Endothelial cell of umbilical vein (primary cell): Measurements from ENCODE around the gene TNS1. TPM values are rescaled to one million over a fixed set of nuclear protein-coding genes. Genes with fewer than 3 reads are reported as not detected.

ENCODE experiments used
- BruUV-seq: library from RNA; stranded (reverse); fragments of 400-500 nt; replicated peaks from 2 replicates; lab custom pipeline; 2021; lab: Mats Ljungman, UMichigan
- CTCF ChIA-PET: fragments of 300-600, 350-600 bp; sonication (Branson Sonifier 250); formaldehyde crosslinking; loops from one replicate; lab custom pipeline; 2021; ENCODE audit warnings: antibody characterized with exemption, inconsistent platforms; lab: Charles Lee
- POLR2A ChIA-PET: fragments of 300-600, 350-600 bp; sonication (Branson Sonifier 250); formaldehyde crosslinking; loops from one replicate; lab custom pipeline; 2021; ENCODE audit warnings: antibody characterized with exemption, inconsistent platforms; lab: Charles Lee
- DNase-seq: peaks from one replicate; pipeline ENCODE4 v3.0.0-alpha.2; 2011; ENCODE audit warnings: low read depth, low spot score
- FAIRE-seq: peaks from 2 replicates; lab custom pipeline; 2011; peaks lifted over from hg19 to GRCh38; lab: Jason Lieb, UNC
- H2AFZ ChIP-seq: 2 replicates; pipeline ENCODE4 v1.6.0; 2012; ENCODE audit warnings: low read depth, low read length, control low read depth, inconsistent platforms
- H3K27ac ChIP-seq: 2 replicates; pipeline ENCODE4 v1.5.1; 2011; ENCODE audit warnings: low read depth, mild to moderate bottlenecking, control low read depth, low read length, moderate library complexity; ENCODE audit not compliant: insufficient read depth
- H3K27me3 ChIP-seq, 2 experiments: 2 replicates each; pipeline versions ENCODE4 v1.6.0 to v1.6.1; 2011; ENCODE audit warnings: low read length in 2 of 2, mixed read lengths in 1 of 2; ENCODE audit not compliant: control insufficient read depth in 2 of 2, insufficient read depth in 2 of 2
- H3K36me3 ChIP-seq, 2 experiments: 2 replicates in 1 of 2; 3 replicates in 1 of 2; pipeline ENCODE4 v1.5.1; 2011; ENCODE audit warnings: low read length in 2 of 2, mild to moderate bottlenecking in 1 of 2, moderate library complexity in 1 of 2; ENCODE audit not compliant: control insufficient read depth in 2 of 2, insufficient read depth in 2 of 2; ENCODE audit errors: extremely low read depth in 1 of 2
- H3K4me1 ChIP-seq: 3 replicates; pipeline ENCODE4 v1.5.1; 2011; ENCODE audit warnings: mild to moderate bottlenecking, low read length; ENCODE audit not compliant: control insufficient read depth, insufficient read depth; ENCODE audit errors: extremely low read depth
- H3K4me2 ChIP-seq: 2 replicates; pipeline ENCODE4 v1.6.1; 2011; ENCODE audit warnings: low read length, control low read depth, mixed read lengths; ENCODE audit not compliant: insufficient read depth
- H3K4me3 ChIP-seq, 3 experiments: fragments of 200-600 bp in 1 of 3; sonication (generic), shearing (Covaris generic) in 1 of 3; replicated peaks in 1 of 3; 2 replicates each; pipeline ENCODE4 v1.5.1; 2011 to 2016; ENCODE audit warnings: control low read depth in 3 of 3, low read length in 3 of 3, mild to moderate bottlenecking in 2 of 3, inconsistent platforms in 1 of 3, low read depth in 1 of 3, moderate library complexity in 1 of 3; ENCODE audit not compliant: insufficient read depth in 1 of 3
- H3K79me2 ChIP-seq: 2 replicates; pipeline ENCODE4 v1.6.0; 2012; ENCODE audit warnings: low read length, inconsistent platforms; ENCODE audit not compliant: control insufficient read depth, insufficient read depth
- H3K9ac ChIP-seq: replicated peaks from 2 replicates; pipeline ENCODE3; 2011; ENCODE audit warnings: low read length, control low read depth; ENCODE audit not compliant: insufficient read depth; ENCODE audit errors: extremely low read depth
- H3K9me1 ChIP-seq: replicated peaks from 3 replicates; pipeline ENCODE4 v1.6.0; 2011; ENCODE audit warnings: mild to moderate bottlenecking, low read length; ENCODE audit not compliant: control insufficient read depth, insufficient read depth; ENCODE audit errors: extremely low read depth
- H3K9me3 ChIP-seq: replicated peaks from 2 replicates; pipeline ENCODE4 v1.5.1; 2012; ENCODE audit warnings: low read length, inconsistent platforms; ENCODE audit not compliant: control insufficient read depth, insufficient read depth
- H4K20me1 ChIP-seq: replicated peaks from 2 replicates; pipeline ENCODE3; 2011; ENCODE audit warnings: mild to moderate bottlenecking, low read length; ENCODE audit not compliant: control insufficient read depth, insufficient read depth; ENCODE audit errors: extremely low read depth
- EZH2 ChIP-seq: IDR thresholded peaks from 2 replicates; pipeline ENCODE4 v1.6.1; 2012; ENCODE audit warnings: borderline replicate concordance, low read depth, mild to moderate bottlenecking, moderate library complexity, low read length, inconsistent platforms; ENCODE audit not compliant: severe bottlenecking
- FOS ChIP-seq: IDR thresholded peaks from 2 replicates; pipeline ENCODE4 v1.6.1; 2011; ENCODE audit warnings: mild to moderate bottlenecking, low read length, moderate library complexity, borderline replicate concordance; ENCODE audit not compliant: insufficient read depth
- GATA2 ChIP-seq: IDR thresholded peaks from 2 replicates; pipeline ENCODE4 v1.7.0; 2011; ENCODE audit warnings: low read depth, mild to moderate bottlenecking, moderate library complexity, mixed read lengths, low read length; ENCODE audit not compliant: insufficient read length, insufficient read depth
- JUN ChIP-seq: IDR thresholded peaks from 2 replicates; pipeline ENCODE4 v1.6.1; 2011; ENCODE audit warnings: borderline replicate concordance, low read depth; ENCODE audit not compliant: insufficient read length, insufficient read depth
- MYC ChIP-seq: IDR thresholded peaks from one replicate; pipeline ENCODE4 v1.6.1; 2011; ENCODE audit warnings: mild to moderate bottlenecking, low read depth, low read length
- POLR2A ChIP-seq: IDR thresholded peaks from 2 replicates; pipeline ENCODE4 v1.6.1; 2012; ENCODE audit warnings: low read depth, mild to moderate bottlenecking, control low read depth, low read length
- POLR2AphosphoS5 ChIP-seq: IDR thresholded peaks from 2 replicates; pipeline ENCODE4 v1.6.1; 2012; ENCODE audit warnings: low read depth, mild to moderate bottlenecking, control low read depth, low read length, moderate library complexity; ENCODE audit not compliant: insufficient read depth
- dilution Hi-C: fragments of 300-500 bp; cut with MboI; formaldehyde crosslinking; loops from one replicate; pipeline ENCODE4 v1.15.0; 2019; ENCODE audit warnings: low sequenced_read_pairs; ENCODE audit not compliant: extremely low pct_ligation_motif_present
- intact Hi-C: fragments of 100-400 bp; cut with micrococcal nuclease; formaldehyde crosslinking; loops from one replicate; pipeline ENCODE4 v1.10.0; 2022
- polyA plus RNA-seq, 4 experiments: library from polyadenylated mRNA; depleted of rRNA in 3 of 4; stranded (reverse) in 3 of 4; unstranded in 1 of 4; fragments of >200 nt; gene quantifications; 2 replicates each; pipeline versions ENCODE4 v1.2.1 to v1.2.3, GENCODE V29; 2011 to 2012; ENCODE audit warnings: missing spikeins in 1 of 4
- total RNA-seq: library from RNA; stranded (reverse); gene quantifications from 2 replicates; pipeline ENCODE4 v1.2.3, GENCODE V29; 2021
- TF ChIP-seq, protein P1 (sequence below), 2 donors: IDR thresholded peaks; 1 replicate in 1 of 2; 2 replicates in 1 of 2; pipeline ENCODE4 v1.5.1; 2011; ENCODE audit warnings: low read length in 2 of 2, mild to moderate bottlenecking in 2 of 2, moderate library complexity in 2 of 2, control low read depth in 1 of 2, inconsistent platforms in 1 of 2, low read depth in 1 of 2; ENCODE audit not compliant: insufficient read depth in 1 of 2; ENCODE audit errors: extremely low read depth in 1 of 2
- TF ChIP-seq, protein P2 (sequence below): IDR thresholded peaks from 2 replicates; pipeline ENCODE4 v1.6.1; 2011; ENCODE audit not compliant: insufficient read depth, insufficient read length

The TNS1 gene
- total and polyA plus RNA-seq, 2 donors (not counting 3 experiments of a cell fraction or from before 2014, with no cell fraction given), result 11.0 to 52.1 TPM

DNA sequence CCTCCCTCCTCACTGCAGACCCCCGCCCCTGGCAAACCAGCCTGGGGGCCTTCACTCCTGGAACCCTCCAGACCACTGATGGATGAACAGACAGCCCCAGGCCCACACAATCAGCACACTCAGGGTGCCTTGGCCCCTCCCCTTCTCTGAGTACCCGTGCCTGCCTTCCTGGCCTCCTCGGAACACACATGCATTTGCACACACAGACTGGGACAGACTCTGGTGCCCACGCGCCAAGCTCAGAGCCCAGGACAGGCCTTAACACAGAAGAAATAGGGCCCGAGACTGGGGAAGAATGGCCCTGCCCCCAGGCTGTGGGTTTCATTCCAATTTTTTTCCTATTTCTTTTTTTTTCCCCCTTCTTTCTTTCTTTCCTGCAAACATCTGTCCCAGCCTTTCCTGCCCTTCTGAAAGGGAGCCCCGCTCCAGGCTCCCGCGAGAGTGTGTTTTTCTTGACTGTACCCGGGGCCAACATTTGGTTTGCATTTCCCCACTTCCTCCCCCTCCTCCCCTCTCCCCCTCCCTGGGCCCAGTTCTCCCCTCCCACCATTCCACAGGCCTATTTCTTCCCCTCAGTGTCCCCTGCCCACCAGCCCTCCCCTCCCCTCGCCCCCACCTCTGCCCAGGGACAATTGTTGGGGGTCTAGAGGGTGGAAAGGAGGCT is 618 bp upstream of the TNS1 start:
- H3K36me3 ChIP-seq, result no peaks in the 10 kb centered on the region
- H3K9me3 ChIP-seq, result no peaks in the 10 kb centered on the region
- no peak overlapping the region for H2AFZ ChIP-seq
- no peak overlapping the region for H3K4me2 ChIP-seq
- DNase-seq (no peak), FAIRE-seq (no peak)
- H3K27me3 ChIP-seq, result no peaks in the 10 kb centered on the region
- TF ChIP-seq EZH2 (no peak), POLR2AphosphoS5 (no peak), JUN (no peak), FOS (no peak), GATA2 (no peak), MYC (no peak), POLR2A (no peak)
- TF ChIP-seq, protein P1, sequence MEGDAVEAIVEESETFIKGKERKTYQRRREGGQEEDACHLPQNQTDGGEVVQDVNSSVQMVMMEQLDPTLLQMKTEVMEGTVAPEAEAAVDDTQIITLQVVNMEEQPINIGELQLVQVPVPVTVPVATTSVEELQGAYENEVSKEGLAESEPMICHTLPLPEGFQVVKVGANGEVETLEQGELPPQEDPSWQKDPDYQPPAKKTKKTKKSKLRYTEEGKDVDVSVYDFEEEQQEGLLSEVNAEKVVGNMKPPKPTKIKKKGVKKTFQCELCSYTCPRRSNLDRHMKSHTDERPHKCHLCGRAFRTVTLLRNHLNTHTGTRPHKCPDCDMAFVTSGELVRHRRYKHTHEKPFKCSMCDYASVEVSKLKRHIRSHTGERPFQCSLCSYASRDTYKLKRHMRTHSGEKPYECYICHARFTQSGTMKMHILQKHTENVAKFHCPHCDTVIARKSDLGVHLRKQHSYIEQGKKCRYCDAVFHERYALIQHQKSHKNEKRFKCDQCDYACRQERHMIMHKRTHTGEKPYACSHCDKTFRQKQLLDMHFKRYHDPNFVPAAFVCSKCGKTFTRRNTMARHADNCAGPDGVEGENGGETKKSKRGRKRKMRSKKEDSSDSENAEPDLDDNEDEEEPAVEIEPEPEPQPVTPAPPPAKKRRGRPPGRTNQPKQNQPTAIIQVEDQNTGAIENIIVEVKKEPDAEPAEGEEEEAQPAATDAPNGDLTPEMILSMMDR (IDR thresholded peaks at IDR 0.05; ENCODE audit: extremely low read depth in 1 of 2, insufficient read depth in 1 of 2, low read depth in 1 of 2, low read length in 2 of 2), result no peak
- TF ChIP-seq, protein P2, sequence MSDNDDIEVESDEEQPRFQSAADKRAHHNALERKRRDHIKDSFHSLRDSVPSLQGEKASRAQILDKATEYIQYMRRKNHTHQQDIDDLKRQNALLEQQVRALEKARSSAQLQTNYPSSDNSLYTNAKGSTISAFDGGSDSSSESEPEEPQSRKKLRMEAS, result no peak
- no peak overlapping the region for H3K27ac ChIP-seq
- peaks cover 10% of the 10 kb centered on the region for H3K4me1 ChIP-seq
- H3K4me3 ChIP-seq, result no peak overlapping the region
- dilution Hi-C loops, result no loop called here
- H3K79me2 ChIP-seq, result no peaks in the 10 kb centered on the region
- H3K9ac ChIP-seq, result no peak overlapping the region
- intact Hi-C loops, result no loop called here
- no peaks in the 10 kb centered on the region for H4K20me1 ChIP-seq
- ChIA-PET CTCF (interaction anchor here (1.5 to 3.4 kb wide), 2 partner anchors 9 to 10 kb away, joined by 10 to 18 read pairs; no protein-coding TSS in a partner anchor), POLR2A (no interaction called here)
- BruUV-seq, result no TSS peak
- H3K9me1 ChIP-seq, result no peaks in the 10 kb centered on the region
